GM12864 (cell line): Measurements from ENCODE around the gene RNGTT.
"Not testable (repeated sequence)": the region's sequence is repeated elsewhere in the genome, so short reads cannot be mapped to it uniquely, and the experiment has no call there.

Source experiments
- DNase-seq: peaks from one replicate; pipeline ENCODE4 v3.0.0-alpha.2; 2011; ENCODE audit warnings: low read depth
- H3K4me3 ChIP-seq: 2 replicates; pipeline ENCODE4 v1.5.1; 2011; ENCODE audit warnings: mild to moderate bottlenecking, low read depth, low read length, control low read depth
- CTCF ChIP-seq: IDR thresholded peaks from 2 replicates; pipeline ENCODE4 v1.5.1; 2011; ENCODE audit warnings: low read depth, mild to moderate bottlenecking, moderate library complexity, low read length, control low read depth, inconsistent platforms; ENCODE audit errors: missing control alignments

RNGTT gene

DNA sequence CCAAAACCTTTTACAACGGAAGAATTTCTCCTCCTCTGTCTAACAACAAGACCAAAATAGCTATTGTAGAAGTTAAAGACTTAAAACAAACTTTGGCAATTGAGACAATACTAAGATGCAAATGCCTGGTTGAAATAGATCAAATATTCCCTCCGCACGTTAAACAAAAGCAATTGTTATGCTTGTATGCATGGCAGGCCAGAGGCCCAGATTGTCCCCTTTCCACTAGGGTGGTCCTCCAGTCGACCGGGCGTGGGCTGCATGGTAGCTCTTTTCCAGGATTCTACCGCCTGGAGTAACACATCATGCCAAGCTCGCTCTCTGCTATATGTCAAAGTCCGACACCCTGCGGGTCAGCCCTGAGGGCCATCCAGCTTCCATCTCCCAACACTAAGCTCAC lies 234.7 kb downstream of the RNGTT start:
- TF ChIP-seq CTCF: no peak

GRCh38 chr6:88726409-88726808 lies 237.0 kb downstream of the RNGTT start:
- DNase-seq, H3K4me3 ChIP-seq: not testable (repeated sequence)

More for the DNA sequence above, 234.7 kb downstream of the RNGTT start:
- no peak for DNase-seq
- H3K4me3 ChIP-seq: no peak overlapping the region

GRCh38 chr6:88725111-88725975 lies 238.1 kb downstream of the RNGTT start:
- no peak overlapping the region for H3K4me3 ChIP-seq
- peak; percentile 7 for TF ChIP-seq CTCF
- DNase-seq: peak; percentile 18

- H3K4me3 ChIP-seq: no peak overlapping the region
These were observed 240.7 kb downstream of the RNGTT start for GRCh38 chr6:88722686-88723085.

GRCh38 chr6:88716399-88716798 lies 247.0 kb downstream of the RNGTT start:
- DNase-seq, H3K4me3 ChIP-seq: not testable (repeated sequence)

More at GRCh38 chr6:88722686-88723085, 240.7 kb downstream of the RNGTT start:
- no peak for TF ChIP-seq CTCF
- no peak for DNase-seq

DNA sequence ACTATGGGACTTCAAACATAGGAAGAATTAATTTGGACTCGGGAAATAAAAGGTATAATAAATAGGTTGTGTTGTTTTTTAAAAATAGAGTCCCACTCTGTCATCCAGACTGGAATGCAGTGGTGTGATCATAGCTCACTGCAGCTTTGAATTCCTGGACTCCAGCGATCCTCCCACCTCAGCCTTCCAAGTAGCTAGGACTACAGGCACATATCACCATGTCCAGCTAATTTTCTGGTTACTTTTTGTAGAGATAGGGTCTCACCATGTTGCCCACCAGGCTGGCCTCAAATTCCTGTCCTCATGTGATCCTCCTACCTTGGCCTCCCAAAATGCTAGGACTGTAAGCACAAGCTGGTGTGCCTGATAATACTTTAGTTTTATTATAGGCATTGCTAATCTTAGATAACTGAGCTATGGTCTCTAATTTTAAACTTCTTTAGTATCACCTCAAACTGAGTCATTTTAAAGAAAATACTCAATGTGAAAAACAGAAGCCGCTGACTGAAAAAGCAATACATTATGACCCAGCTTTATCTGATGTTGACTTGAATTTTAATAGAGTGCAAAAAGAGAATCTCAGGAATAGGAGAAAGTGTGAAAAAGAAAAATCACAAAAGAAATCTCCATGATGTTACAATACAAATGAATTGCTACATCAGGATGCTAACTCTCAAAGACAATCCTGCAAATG lies 251.0 kb downstream of the RNGTT start:
- no peak for DNase-seq
- no peak for TF ChIP-seq CTCF
- H3K4me3 ChIP-seq: no peak overlapping the region

GRCh38 chr6:88709819-88710246 lies 253.6 kb downstream of the RNGTT start:
- H3K4me3 ChIP-seq: no peak overlapping the region
- no peak for DNase-seq
- no peak for TF ChIP-seq CTCF
